GM12874 (cell line): ENCODE data around the gene AIRE.
"Not testable (repeated sequence)": the region's sequence is repeated elsewhere in the genome, so short reads cannot be mapped to it uniquely, and the experiment has no call there.

Experiments
- TF ChIP-seq, protein P1 (sequence below): IDR thresholded peaks from 2 replicates; pipeline ENCODE4 v1.5.1; 2011; ENCODE audit warnings: low read depth, mild to moderate bottlenecking, control low read depth, low read length, moderate library complexity; ENCODE audit not compliant: insufficient read depth

AIRE gene

DNA sequence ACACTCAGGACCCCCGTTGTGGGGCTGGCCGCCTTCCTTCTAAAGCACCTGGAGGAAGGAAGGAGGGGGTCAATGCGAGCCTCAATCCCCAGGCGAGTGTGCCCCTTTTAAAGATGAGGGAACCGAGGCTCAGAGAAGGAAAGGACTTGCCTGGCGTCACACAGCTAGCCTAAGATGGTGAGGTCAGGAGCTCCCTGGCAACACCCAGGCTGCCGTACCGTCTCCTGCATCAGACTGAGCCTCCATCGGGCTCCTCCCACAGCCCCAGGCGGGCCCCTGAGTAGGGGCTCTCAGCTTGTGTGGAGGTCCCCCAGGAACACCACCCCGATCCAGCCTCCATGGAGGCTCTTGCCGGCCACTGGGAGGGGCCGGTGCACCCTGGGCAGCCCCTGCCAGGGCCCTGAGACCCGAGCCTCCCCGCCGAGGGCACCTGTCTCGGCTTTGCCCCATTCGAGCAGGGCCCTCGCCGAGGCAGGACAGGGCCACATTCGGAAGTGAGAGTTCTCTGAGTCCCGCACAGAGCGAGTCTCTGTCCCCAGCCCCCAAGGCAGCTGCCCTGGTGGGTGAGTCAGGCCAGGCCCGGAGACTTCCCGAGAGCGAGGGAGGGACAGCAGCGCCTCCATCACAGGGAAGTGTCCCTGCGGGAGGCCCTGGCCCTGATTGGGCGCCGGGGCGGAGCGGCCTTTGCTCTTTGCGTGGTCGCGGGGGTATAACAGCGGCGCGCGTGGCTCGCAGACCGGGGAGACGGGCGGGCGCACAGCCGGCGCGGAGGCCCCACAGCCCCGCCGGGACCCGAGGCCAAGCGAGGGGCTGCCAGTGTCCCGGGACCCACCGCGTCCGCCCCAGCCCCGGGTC lies at the start of gene AIRE:
Gene AIRE, plus strand, starts transcription at position 739 of the 855 bp plus-strand sequence. CDS start 131 bp downstream, outside the sequence.
- TF ChIP-seq, protein P1, sequence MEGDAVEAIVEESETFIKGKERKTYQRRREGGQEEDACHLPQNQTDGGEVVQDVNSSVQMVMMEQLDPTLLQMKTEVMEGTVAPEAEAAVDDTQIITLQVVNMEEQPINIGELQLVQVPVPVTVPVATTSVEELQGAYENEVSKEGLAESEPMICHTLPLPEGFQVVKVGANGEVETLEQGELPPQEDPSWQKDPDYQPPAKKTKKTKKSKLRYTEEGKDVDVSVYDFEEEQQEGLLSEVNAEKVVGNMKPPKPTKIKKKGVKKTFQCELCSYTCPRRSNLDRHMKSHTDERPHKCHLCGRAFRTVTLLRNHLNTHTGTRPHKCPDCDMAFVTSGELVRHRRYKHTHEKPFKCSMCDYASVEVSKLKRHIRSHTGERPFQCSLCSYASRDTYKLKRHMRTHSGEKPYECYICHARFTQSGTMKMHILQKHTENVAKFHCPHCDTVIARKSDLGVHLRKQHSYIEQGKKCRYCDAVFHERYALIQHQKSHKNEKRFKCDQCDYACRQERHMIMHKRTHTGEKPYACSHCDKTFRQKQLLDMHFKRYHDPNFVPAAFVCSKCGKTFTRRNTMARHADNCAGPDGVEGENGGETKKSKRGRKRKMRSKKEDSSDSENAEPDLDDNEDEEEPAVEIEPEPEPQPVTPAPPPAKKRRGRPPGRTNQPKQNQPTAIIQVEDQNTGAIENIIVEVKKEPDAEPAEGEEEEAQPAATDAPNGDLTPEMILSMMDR: no peak

- TF ChIP-seq, protein P1: not testable (repeated sequence)
Measured at GRCh38 chr21:44240842-44241241, 44.8 kb upstream of the AIRE start, which contains the start of gene ICOSLG. Gene ICOSLG (minus strand): TSS chr21:44240943. CDS start chr21:44240817, 126 bp downstream.

DNA sequence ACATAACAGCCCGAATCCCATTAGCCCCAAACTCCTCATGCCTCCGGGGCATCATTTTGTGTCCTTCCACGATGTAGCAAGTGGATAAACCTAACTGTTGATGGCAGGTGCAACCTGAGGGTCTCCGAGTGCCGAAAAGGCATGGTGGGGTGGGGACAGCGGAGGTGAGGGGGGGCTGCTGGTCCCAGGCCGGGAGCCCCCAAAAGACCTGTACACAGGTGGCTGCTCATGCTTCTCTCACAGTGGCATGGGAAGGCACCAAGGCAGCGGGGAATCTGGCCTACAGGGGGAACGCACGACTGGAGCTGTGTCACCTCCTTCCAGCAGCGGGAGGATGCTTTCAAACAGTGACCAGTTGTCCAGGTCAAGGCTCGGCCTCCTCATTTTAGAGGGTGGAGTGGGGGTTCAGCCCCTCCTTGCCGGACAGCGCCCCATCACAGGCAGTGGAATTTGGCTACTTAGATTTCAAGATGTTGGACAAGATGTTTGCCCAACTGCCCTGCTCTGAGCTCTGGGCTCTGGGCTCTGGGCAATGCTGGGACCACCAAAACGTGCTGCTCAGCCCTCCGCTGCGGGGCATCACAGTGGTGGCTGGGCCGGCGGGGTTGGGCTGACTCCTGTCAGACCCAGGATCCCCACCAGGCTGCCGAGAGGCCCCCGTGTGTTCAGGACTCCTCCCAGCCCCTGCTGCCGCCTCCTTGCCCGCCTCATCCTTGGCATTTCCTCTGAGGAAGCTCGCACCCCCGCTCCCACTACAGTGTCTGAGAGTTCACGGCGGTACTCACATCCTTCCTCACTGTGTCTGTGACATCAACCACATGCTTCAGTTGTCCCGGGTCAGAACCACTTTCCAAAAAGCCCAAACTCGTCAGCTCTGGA lies 31.6 kb upstream of the AIRE start:
- TF ChIP-seq, protein P1: no peak

GRCh38 chr21:44255511-44255981 lies 30.1 kb upstream of the AIRE start:
- TF ChIP-seq, protein P1: no peak

GRCh38 chr21:44258056-44258725 lies 27.5 kb upstream of the AIRE start:
- TF ChIP-seq, protein P1: no peak

GRCh38 chr21:44259082-44259705 lies 26.5 kb upstream of the AIRE start:
- TF ChIP-seq, protein P1: no peak
